Measurements from ENCODE around the gene CCDC138.

The CCDC138 gene

DNA sequence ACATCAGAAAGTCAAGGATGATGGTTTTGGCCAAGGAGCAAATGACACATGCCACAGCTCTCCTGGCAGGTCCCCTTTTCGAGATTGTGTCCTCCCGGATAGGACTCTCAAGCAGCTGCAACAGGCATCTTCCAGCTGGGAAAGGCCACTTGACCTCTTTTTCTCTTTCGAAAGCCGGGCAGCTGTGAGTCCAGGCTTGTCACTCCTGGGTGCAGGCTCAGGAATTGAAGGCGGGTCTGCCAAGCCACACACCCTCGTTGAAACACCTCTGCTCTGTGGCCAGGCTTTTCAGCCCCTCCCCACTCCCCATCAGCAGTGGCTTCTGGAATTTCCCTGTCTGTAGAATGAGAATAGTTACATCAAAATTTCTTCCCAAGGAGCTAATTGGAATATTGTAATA is 98.0 kb downstream of the CCDC138 start:
- Histone ChIP-seq H3K4me3 (ENCODE audit: low read depth, low read length) (no peak overlapping the region), H3K27me3 (ENCODE audit: insufficient read depth, low read depth, severe bottlenecking) (no peaks in the 10 kb centered on the region), H3K36me3 (no peaks in the 10 kb centered on the region), H3K9me3 (ENCODE audit: severe bottlenecking) (peaks cover 11% of the 10 kb centered on the region), H3K27ac (no peak overlapping the region)
- TF ChIP-seq, protein P1, sequence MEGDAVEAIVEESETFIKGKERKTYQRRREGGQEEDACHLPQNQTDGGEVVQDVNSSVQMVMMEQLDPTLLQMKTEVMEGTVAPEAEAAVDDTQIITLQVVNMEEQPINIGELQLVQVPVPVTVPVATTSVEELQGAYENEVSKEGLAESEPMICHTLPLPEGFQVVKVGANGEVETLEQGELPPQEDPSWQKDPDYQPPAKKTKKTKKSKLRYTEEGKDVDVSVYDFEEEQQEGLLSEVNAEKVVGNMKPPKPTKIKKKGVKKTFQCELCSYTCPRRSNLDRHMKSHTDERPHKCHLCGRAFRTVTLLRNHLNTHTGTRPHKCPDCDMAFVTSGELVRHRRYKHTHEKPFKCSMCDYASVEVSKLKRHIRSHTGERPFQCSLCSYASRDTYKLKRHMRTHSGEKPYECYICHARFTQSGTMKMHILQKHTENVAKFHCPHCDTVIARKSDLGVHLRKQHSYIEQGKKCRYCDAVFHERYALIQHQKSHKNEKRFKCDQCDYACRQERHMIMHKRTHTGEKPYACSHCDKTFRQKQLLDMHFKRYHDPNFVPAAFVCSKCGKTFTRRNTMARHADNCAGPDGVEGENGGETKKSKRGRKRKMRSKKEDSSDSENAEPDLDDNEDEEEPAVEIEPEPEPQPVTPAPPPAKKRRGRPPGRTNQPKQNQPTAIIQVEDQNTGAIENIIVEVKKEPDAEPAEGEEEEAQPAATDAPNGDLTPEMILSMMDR (IDR thresholded peaks at IDR 0.05; ENCODE audit: low read depth, low read length): no peak
- no peak for DNase-seq

DNA sequence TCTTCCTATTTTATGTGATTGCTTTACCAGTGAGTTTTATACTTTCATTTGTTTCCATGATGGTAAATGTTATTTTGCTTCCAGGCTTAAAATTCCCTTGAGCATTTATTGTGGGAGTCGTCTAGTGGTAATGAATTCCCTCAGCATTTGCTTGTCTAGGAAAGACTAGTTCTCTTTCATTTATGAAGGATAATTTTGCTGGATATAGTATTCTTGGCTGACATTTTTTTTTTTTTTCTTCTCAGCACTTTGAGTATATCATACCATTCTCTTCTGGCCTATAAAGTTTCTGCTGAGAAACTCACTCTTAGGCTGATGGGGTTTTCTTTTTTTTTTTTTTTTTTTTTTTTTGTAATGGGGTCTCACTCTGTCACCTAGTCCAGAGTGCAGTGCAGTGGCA is 103.3 kb downstream of the CCDC138 start:
- Histone ChIP-seq H3K9me3 (ENCODE audit: severe bottlenecking) (peaks cover 3% of the 10 kb centered on the region), H3K4me3 (ENCODE audit: low read depth, low read length) (no peak overlapping the region), H3K27me3 (ENCODE audit: insufficient read depth, low read depth, severe bottlenecking) (no peaks in the 10 kb centered on the region), H3K27ac (no peak overlapping the region), H3K36me3 (no peaks in the 10 kb centered on the region)
- TF ChIP-seq, protein P1 (IDR thresholded peaks at IDR 0.05; ENCODE audit: low read depth, low read length): no peak
- DNase-seq: no peak

DNA sequence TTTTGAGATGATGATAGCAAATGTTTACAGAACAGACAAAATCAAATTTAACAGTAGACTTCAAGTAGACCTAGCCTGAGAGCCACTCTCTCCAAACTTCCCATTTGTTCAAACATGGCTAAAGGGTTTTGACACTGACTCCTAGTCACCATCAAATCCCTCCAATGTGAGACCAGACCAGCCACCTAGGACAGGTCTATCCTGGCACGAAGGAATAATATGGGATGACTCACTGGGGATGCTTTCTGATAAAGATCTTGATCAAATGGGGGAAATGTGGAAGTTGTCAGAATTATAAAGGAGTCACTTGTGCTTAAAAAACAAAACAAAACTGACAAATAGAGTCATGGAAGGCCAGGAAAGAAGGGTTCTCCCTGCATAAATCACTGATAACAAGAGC is 106.7 kb downstream of the CCDC138 start:
- no peaks in the 10 kb centered on the region for H3K27me3 ChIP-seq (ENCODE audit: insufficient read depth, low read depth, severe bottlenecking)
- H3K9me3 ChIP-seq (ENCODE audit: severe bottlenecking): peaks cover 3% of the 10 kb centered on the region
- no peak for DNase-seq
- no peak overlapping the region for H3K4me3 ChIP-seq (ENCODE audit: low read depth, low read length)
- no peak overlapping the region for H3K27ac ChIP-seq
- TF ChIP-seq, protein P1 (IDR thresholded peaks at IDR 0.05; ENCODE audit: low read depth, low read length): no peak
- no peaks in the 10 kb centered on the region for H3K36me3 ChIP-seq

DNA sequence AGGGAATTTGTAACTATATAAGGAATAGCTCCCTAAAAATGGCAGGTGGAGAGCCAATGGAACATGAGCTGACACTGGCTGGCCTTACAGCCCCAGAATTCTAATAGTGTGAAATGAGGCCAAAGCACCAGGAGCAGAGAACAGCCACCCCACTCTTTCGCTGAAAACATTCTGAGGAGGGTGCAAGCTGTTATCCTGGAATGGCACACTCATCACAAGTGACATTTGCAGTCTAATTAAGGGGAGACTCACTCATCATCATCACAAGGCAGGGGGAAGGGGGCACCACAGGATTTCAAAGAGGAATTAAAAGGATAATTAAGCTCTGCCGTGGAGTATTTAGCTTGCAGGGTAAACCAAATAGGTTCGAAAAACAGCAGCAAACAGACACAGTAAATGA is 108.2 kb downstream of the CCDC138 start:
- Histone ChIP-seq H3K27ac (no peak overlapping the region), H3K4me3 (ENCODE audit: low read depth, low read length) (no peak overlapping the region), H3K9me3 (ENCODE audit: severe bottlenecking) (peaks cover 3% of the 10 kb centered on the region), H3K27me3 (ENCODE audit: insufficient read depth, low read depth, severe bottlenecking) (no peaks in the 10 kb centered on the region), H3K36me3 (no peaks in the 10 kb centered on the region)
- DNase-seq: no peak
- TF ChIP-seq, protein P1 (IDR thresholded peaks at IDR 0.05; ENCODE audit: low read depth, low read length): no peak

DNA sequence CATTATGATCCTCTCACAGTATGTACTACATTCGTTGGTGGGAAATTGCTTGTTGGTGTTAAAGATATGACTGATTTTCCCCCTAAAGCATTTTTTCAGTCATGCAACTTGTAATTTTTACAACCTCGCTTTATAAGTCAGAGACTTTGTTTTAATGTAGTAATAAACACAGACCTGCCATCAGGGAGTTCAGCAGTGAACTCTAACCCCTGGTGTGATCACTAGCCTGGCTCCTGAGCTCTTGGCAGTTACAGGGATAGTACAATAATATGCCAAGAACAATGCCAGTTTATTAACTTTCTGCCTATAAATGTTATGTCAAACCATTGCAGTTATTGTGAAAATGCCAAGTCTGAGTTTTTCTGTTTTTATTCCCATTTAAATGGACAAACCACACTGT is 108.6 kb downstream of the CCDC138 start:
- no peak for DNase-seq
- TF ChIP-seq, protein P1 (IDR thresholded peaks at IDR 0.05; ENCODE audit: low read depth, low read length): no peak
- no peaks in the 10 kb centered on the region for H3K27me3 ChIP-seq (ENCODE audit: insufficient read depth, low read depth, severe bottlenecking)
- no peak overlapping the region for H3K27ac ChIP-seq
- peaks cover 3% of the 10 kb centered on the region for H3K9me3 ChIP-seq (ENCODE audit: severe bottlenecking)
- no peaks in the 10 kb centered on the region for H3K36me3 ChIP-seq
- H3K4me3 ChIP-seq (ENCODE audit: low read depth, low read length): no peak overlapping the region

DNA sequence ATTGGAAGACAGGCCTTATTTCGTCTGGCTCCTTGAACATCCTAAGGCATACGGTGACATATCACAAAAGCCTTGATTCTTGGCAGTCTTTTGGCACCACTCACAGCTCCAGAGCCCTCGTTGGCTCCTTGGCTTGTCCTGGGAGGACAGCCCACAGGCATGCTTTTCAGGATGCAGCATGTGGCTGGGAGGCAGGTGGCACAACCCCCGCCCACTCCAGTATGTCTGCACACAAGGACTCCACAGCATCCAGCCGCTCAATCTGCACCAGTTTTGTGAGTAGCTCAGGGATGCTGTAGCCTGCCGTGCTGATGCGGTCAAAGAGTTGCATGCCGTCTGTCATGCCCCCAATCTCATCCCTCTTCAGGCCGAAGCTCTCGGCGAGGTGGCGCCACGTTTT is 110.2 kb downstream of the CCDC138 start:
- Histone ChIP-seq H3K27me3 (ENCODE audit: insufficient read depth, low read depth, severe bottlenecking) (no peaks in the 10 kb centered on the region), H3K9me3 (ENCODE audit: severe bottlenecking) (no peaks in the 10 kb centered on the region), H3K4me3 (ENCODE audit: low read depth, low read length) (no peak overlapping the region), H3K36me3 (no peaks in the 10 kb centered on the region), H3K27ac (no peak overlapping the region)
- no peak for DNase-seq
- TF ChIP-seq, protein P1 (IDR thresholded peaks at IDR 0.05; ENCODE audit: low read depth, low read length): no peak
